GM19397 (cell line): ENCODE data around the gene PCSK5.

Source experiments
- ATAC-seq: cut with Tn5 transposase; IDR thresholded peaks from one replicate; pipeline ENCODE4 v1.9.1; 2021; ENCODE audit warnings: mild to moderate bottlenecking, moderate library complexity; ENCODE audit not compliant: unreplicated experiment

PCSK5 gene

DNA sequence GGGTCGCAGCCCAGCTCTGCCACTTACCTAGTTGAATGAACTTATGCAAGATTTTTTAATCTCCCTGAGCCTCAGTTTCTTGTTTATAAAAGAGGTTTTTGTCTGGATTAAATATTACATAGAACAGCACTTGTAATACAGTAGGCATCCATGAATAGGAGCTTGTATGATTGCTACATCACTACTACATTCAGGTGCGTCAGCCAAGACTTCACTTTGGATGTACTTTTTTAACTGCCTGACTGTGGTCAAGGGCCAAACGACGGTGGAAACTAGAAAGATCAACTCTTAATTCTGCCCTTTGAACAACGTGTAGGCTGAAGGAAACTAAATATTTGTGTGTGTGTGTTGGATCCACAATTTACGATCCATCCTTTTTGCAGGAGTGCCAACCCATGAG, 330.9 kb downstream of the PCSK5 start:
- no peak for ATAC-seq

DNA sequence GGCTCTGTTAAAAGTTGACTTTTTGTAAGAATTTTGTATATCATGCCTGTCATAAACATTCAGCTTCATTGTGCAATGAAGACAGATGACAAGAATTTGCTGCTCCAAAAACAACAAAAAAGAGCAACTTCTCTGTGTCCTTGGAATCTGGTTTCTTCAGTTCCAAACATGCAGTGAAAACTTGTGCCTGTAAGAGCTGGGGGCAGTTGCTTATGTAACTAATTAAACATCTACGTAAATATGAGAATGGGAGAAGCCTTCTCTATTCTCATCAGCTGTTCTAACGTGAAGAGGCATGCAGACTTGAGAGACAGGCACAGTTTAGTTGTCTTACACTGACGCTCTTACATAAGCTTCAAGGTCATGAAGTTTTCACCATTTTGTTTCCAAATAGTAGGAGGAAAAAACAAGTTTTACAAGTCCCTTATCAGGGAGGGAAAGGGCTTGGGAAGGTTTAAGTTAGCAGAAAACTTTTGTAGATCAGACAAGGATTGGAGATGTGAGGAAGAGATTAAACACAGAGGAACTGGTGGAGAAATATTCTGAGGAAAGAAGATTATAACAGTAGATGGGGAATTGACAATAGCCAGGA, 333.4 kb downstream of the PCSK5 start:
- no peak for ATAC-seq

DNA sequence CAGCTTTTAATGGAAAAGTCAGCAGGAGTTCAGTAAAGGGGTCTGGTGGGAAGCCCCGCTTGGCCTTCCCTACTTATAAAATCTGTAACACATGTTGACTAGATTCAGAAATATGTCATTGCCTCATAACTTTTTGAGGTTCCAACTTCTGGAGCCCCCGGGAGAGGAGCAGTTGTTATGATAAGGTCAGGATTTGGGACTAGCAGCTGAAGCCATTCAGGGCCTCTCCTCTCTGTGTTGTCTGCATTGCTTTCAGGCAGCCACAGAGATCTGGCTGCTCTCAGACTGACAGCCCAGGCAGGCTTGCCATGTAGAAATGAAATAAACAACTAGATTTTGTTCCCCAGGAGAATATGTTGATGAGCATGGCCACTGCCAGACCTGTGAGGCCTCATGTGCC, 336.7 kb downstream of the PCSK5 start:
- ATAC-seq = no peak

DNA sequence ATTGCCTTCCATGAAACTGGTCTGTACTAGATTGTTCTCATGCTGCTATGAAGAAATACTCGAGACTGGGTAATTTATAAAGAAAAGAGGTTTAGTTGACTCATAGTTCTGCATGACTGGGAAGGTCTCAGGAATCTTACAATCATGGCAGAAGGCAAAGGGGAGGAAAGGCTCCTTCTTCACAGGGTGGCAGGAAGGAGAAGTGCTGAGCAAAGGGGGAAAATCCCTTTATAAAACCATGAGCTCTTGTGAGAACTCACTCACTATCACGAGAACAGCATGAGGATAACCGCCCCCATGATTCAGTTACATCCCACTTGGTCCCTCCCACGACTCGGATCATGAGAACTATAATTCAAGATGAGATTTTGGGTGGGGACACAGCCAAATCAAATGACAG, 340.5 kb downstream of the PCSK5 start:
- ATAC-seq = no peak

DNA sequence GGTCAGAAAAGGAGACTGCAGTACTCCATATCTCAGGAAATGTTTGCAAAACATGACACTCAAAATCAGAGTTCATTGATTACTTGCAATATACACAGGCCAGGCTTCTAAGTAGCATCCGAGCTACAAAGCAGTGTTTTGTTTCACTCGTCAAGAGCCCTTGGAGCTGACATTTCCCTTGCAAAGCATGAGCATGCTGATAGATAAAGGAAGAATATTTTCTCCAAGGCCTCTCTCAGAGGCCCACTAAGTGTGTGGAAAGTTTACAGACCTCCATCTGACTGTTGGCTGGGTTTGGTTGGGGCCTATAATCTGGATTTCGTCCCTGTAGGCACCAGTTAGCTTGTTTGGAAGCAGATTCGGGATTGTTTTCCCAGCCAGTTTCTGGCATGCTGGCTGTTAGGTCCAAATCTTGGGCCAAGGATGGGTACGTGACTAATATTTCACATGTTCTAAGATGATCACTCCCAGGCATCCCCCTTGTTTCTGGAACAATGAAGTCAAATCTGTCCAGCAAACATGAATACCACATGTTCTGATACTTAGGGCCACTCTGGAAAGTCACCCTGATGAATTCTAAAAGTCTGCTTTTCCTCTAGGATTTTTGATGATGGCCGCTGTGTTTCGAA, 342.5 kb downstream of the PCSK5 start:
- ATAC-seq = no peak

DNA sequence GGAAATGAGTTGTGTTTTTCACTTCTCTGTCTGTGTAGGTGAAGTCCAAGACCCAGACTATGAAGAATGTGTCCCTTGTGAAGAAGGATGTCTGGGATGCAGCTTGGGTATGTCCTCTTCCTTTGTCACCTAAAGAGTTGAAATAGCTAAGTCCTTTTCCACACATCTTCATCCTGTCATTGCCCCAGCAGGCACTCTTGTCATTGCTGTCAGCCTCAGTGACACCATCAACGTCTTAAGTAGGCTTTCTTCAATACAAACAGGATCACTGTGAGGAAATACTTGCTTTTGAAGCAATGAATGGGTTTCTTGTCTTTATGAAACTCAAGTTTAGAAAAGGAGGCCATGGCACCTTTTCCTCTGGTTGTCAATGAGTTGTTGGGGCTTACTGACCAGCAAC, 350.1 kb downstream of the PCSK5 start:
- no peak for ATAC-seq

DNA sequence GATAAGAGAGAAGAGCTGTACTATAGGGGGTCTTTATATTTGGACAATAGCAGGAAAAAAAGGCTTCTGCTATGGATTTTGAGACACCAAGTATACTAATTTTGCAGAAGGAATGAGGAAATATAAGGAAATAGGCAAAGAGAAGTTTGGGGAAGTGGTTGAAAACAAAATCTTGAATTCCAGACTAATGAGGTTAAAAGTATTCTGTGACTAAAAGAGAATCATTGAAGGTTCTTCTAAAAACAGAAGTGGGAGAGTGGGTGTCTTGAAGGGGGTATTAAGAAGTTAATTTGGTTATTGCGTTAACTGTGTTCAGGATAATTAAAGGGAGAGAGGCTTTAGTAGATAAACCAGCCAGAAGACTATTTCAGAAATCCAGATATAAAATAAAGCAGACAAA, 355.0 kb downstream of the PCSK5 start:
- no peak for ATAC-seq

DNA sequence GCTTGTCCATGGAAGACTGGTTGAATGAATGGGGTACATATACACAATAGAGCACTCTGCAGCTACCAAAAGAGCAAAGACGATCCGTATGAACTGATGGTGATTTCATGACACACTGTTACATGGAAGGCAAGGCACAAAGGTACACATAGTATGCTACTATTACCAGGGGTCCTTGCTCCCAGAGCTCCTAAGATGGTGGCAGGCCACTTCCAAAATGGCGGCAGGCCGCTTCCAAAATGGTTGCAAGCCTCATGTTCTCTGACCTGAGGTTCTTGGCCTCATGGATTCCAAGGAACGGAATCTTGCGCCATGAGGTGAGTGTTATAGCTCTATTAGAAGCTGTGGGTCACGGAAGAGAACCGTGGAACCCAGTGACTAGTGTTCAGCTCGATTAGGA, 356.2 kb downstream of the PCSK5 start:
- no peak for ATAC-seq

DNA sequence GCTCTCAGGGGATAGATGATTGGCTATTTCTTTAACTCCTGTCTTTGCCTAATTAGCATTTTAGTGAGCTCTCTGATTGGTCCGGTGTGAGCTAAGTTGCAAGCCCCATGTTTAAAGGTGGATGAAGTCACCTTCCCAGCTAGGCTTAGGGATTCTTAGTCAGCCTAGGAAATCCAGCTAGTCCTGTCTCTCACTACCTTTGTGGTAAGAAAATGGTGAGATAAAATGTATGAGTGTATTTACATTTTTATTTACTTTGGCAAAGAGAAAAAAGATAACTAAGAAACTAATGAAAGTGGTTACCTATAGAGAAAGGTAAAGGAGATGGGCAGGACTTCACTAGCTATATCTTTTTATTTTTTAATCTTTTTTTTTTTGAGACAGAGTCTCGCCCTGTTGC, 357.0 kb downstream of the PCSK5 start:
- ATAC-seq = no peak

DNA sequence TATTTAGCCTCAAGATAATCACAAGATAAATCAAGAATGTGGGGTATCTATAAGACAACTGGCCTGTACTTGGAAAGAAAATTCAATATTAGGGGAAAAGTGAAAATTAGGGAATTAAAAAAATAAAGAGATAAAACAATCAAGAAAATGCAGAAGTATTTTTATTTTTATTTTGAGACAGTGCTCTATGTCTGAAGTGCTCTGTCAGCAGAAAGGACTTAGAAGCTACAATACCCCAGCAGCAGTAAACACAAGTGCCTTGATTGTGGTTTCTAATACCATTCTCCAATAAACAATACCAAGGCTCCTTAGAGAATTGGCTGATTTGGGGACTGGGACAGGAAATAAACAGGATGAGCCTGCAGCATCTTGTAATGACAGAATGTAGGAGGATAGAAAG, 358.8 kb downstream of the PCSK5 start:
- no peak for ATAC-seq

DNA sequence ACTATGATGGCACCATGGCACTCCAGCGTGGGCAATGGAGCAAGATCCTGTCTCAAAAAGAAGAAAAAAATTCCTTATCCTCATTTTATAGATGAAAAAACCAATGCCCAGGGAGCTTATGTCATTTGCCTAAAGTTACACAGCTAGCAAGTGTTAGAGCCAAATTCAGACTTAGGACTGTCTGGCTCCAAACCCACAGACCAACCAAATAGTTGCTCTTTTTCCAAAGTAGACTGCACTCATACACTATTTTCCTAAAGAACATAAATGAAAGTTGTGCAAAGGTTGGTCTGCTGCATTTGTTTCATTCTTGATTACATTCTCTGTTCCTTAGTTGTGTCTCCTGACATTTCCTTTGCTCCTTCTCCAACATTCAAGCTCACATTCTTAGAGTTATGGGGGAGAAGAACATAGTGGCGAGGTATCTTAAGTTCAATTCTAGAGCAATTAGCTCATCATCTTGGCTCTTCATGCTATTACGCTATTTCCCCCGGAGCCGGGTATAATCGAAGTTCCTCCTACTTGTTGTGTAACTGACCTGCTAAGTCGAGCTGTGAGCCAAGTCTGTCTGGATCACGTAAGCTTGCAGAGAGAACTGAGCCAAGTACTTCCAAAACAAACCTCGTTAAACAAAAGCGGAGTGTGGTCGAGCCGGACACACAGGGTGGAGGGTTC, 365.4 kb downstream of the PCSK5 start:
- no peak for ATAC-seq

DNA sequence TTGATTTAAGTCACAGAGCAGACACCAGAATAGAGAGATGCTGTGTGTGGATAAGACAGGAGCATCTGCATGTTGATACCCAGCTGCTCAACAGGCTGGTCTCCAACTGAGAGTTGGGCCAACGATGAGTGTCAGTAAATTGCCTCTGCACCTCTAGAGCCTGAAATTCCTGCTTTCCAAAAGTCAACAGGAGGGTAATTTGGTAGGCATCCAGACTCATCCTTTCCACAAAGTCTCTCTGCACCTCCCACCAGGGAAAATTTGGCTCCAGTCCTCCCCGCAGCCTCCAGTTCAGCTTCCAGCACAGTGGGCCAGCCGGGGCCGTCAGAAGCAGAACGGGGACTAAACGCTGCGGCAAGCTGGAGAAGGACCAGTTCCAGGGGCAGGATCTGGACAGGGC, 366.8 kb downstream of the PCSK5 start:
- ATAC-seq = no peak

DNA sequence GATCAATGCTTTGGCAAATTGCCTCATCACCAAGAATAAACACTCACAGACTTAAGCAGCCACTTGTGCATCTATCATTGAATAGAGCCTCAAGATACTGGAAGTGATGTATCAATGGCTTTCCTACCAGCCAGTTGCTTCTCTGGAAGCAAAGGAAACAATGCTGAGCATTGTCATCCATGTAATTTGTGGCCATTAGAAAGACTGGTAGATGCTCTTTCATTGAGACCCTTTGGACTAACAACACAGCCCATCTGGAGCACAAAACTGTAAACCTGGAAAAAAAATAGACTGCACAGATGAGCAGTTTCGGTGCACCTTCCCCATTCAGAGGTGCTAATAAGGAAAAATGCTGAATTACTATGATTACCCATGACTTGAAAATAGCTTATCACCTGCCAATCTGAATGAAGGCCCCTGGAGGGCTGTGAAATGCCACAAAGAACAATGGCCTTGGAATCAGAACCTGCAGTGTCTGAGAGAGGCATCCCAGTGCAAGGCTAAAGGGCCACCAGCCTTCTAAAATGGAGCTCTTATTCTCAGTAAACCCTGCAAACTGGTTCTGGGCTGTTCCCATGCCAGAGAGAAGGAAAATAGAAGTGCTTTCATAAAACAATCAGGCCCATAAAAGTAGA, 376.3 kb downstream of the PCSK5 start:
- ATAC-seq = no peak

DNA sequence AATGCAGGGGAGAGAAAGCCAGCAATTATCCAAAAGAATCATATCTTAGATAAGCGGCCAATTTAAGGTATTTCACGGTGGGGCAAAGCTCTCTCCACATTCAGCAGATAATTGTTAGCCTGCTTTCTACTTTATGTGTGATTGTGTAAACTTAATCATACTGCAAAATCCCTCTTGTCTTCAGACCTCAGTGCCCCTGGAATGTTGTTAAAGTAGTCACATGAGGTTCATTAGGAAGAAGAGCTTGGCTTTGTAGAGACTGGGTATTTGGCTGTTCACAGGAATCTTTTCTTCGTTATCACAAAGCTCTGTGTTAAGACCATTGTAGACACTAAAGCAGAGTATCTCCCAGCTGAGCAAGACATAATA, 376.8 kb downstream of the PCSK5 start:
- no peak for ATAC-seq

DNA sequence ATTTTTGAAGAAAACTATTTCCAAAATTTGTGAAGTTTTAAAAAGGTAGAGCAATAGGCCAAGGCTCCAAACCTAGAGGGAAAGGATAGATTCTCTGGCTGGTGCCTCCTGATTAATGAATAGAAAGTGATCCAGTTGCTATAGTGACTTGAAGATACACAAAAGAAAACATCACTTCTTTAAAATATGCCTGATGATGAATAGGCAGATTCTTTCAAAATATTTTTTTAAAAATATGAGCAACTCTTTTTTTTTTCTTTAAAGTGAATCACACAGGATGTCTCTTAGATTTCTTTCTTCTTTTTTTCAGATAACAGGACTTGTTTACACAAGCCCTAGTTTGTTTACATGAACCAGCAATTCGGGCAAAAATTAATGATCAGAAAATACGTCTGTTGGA, 379.3 kb downstream of the PCSK5 start:
- no peak for ATAC-seq

DNA sequence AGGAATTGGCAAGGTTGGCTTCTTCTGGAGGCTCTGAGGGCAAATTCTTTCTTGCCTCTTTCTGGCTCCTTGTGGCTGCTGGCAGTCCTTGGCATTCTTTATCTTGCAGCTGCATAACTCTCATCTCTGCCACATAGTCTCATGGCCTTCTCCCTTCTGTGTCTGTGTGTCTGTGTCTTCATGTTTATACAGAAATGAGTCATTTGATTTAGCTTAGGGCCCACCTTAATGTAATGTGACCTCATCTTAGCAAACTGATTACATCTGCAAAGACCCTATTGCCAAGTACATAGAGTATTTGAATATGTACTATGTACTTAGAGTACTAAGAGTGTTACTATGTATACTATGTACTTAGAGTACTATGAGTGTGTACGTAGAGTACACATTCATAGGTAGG, 381.3 kb downstream of the PCSK5 start:
- no peak for ATAC-seq

DNA sequence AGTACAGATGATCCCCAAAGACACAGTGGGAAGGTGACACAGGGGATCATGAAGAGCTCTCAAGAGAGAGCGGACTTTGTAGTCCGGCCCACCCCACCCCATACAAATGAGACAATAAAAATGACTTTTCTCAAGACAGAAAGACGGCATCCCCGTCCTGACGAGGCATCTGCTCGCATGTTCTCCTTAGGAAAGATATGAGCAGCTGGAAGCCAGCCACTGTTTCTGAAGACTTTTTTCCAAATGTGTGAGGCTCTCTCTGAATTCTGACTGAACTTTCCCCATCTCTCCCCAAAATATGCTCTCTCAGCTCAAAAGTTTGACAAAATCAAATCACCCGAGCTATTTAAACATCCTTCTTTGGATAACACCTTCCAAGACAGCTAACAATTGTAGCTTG, 398.6 kb downstream of the PCSK5 start:
- no peak for ATAC-seq

DNA sequence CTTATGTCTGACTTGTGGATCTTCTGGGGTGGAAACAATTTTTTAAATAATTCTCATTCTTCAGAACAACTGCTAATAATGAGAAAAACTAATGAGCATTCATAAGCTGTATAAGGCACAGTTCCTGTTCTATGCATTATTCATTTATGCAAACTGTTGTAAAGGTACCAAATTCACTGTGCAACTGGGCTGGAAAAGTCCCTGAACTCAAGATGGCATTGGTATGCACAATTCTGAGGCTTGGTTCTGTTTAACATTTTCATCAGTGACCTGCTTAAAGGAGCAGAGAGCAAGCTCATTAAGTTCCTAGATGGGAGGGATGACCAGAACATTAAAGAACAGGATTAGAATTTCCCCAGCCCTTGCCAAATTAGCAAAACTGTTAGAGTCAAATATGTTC, 399.2 kb downstream of the PCSK5 start:
- ATAC-seq = no peak

DNA sequence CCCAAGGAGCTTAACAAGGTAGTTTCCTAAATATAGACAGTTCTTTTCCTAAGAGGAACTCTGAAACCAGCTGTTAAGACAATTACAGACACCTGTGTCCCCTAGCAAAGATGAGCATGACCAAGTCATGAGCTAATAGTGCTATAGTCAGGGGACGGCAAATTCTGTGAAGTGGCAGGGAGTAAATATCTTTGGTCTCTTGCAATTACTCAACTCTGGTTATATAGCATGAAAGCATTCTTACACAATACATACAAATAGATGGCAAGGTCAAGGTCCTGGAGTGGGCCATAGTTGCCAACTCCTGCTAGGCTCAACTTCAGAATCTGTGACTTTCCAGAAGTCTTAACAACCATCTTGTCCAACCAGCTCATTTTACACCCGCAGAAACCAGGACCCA, 400.1 kb downstream of the PCSK5 start:
- no peak for ATAC-seq

DNA sequence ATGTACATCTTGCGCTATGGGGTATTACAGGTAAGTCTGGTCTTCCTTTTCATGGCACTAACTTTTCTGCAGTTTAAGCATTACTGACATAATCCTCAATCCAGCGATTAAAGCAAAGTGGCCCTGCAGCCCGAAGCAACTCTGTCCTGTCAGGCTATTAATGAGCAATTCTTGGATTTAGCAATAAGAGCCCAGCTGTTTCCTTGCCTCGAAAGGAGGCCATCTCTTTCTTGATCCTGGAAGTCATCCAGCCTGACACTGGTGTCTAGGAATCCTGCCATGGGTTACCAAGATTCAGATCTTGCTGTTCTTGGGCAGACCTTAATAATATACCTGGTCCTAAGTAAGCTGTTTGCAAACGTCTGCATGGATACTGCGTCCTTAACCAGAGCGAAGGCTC, 401.8 kb downstream of the PCSK5 start:
- ATAC-seq = no peak

DNA sequence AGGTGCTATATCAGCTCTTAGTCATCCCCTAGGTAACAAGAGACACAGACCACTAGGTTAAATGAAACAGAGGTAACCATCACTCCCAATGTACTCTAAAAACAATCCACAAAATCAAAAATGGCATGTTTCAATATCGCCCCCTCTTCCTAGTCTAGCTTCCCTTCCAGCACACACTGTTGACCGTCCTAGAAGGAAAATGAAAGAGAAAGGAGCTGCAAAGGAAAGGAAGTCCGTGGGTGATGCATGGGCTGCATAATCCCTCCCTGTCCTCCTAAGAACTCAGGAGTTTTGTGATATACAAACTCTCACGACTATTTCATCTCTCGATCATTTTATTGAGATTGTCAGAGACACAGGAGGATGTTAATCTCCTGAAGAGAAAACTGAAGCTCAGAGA, 402.2 kb downstream of the PCSK5 start:
- ATAC-seq = no peak

DNA sequence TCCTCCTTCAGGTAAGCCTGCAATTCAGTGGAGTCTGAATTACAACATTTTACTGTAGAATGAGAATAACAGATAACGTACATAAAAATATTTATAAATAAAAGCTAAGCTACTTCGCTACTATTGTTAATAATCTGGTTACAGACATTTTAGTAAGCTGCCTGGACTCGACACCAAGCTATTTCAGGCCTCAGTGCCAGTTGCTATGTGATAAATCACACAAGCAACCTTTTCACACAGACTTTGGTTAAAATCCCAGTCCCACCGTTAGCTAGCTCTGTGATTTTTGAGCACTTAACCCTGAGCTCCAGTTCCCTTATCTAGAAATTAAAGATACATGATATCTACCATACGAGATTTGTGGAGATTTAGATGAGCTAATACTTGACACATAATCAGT, 403.8 kb downstream of the PCSK5 start:
- ATAC-seq = no peak
